GM21423 (cell line): Measurements from ENCODE around the gene HTR4.

Experiments used
- ATAC-seq: cut with Tn5 transposase; IDR thresholded peaks from one replicate; pipeline ENCODE4 v1.9.1; 2021; ENCODE audit warnings: mild to moderate bottlenecking, moderate library complexity; ENCODE audit not compliant: unreplicated experiment

The HTR4 gene

DNA sequence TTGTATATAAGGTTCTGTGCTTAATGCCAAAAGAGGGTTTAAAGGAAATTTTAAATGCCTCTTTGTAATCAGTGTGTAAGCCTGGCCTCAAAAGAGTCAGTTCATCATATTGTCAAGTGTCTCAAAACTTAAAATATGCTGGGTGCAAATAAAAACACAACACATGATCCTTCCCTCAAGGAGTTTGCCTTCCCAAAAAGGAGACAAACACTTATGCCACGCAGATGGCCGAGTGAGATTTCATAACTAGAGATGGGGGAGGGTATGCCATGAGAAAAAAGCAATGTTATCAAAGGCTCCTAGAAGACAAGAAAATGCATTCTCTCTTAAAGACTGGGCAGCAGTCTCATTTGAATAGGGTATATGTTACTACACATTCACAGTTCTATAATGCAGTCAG is 215.4 kb downstream of the HTR4 start:
- no peak for ATAC-seq

DNA sequence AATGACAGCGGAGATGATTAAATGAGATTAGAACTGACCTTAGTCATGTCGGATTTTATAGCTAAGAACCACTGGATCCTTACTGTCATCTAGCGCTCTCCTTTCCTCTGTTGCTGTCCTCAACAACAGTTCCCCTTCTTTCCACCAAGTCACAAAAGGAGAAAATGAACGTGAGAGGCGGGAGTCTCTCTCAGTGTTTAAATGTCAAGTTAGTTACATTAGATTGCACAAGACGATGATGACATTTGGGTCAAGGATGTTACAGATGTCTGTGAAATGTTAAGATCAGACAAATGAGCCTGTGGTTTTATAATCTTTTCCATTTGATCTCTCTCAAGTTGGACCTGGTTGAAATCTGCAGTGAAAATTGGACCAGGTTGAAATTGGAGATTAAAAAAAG is 217.1 kb downstream of the HTR4 start:
- no peak for ATAC-seq

DNA sequence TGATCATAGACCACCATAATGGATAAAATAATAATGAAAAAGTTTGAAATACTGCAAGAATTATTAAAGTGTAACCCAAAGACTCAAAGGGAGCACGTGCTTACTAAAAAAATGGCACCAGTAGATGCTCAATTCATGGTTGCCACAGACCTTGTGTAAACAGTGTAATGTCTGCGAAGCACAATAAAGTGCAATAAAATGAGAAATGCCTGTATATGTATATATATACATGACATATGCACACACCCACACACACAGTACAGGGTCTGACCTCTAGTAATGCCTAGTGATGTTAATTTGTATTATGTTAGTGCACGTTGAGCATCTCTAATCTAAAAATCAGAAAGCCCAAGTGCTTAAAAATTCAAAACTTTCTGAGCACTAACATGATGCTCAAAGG is 218.3 kb downstream of the HTR4 start:
- no peak for ATAC-seq

DNA sequence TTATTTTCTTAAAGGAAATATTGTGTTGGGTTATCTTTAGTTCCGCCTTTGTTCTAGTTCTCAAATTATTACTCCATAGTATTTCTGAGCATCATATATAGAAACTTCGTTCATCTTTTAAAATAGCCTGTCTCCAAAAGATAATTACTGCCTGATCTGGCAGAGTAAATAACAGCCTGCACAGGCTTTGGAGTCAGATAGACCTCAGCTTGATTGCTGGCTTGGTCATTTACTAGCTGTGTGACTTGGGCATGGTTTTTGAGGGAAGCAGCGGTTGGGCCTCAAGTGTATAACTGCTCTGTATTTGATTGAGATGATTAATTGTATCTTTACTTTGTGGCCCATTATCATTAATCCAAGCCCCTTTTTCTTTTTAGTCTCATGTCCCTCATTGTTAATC is 220.5 kb downstream of the HTR4 start:
- no peak for ATAC-seq
